Endodermal cell (in vitro differentiated cells): ENCODE data around the gene RASAL2. TPM values are rescaled to one million over a fixed set of nuclear protein-coding genes. Genes with fewer than 3 reads are reported as not detected.

ENCODE experiments used
- DNase-seq: peaks from one replicate; pipeline ENCODE4 v3.0.0-alpha.2; 2017
- H3K27ac ChIP-seq: 2 replicates; pipeline ENCODE4 v1.5.1; 2013; ENCODE audit warnings: mild to moderate bottlenecking, low read depth, low read length, moderate library complexity
- H3K27me3 ChIP-seq: 2 replicates; pipeline ENCODE4 v1.6.1; 2013; ENCODE audit warnings: mild to moderate bottlenecking, low read length, moderate library complexity; ENCODE audit not compliant: insufficient read depth, control insufficient read depth, poor library complexity, severe bottlenecking
- H3K36me3 ChIP-seq: 2 replicates; pipeline ENCODE4 v1.7.0; 2013; ENCODE audit warnings: mild to moderate bottlenecking, low read length, moderate library complexity; ENCODE audit not compliant: control insufficient read depth, insufficient read depth
- H3K4me1 ChIP-seq: one replicate; pipeline ENCODE4 v1.7.0; 2013; ENCODE audit warnings: low read length; ENCODE audit not compliant: control insufficient read depth, insufficient read depth
- H3K4me3 ChIP-seq: 2 replicates; pipeline ENCODE4 v1.5.1; 2013; ENCODE audit warnings: mild to moderate bottlenecking, low read length, moderate library complexity
- H3K9ac ChIP-seq: 2 replicates; pipeline ENCODE4 v1.6.1; 2013; ENCODE audit warnings: mild to moderate bottlenecking, low read length, moderate library complexity; ENCODE audit not compliant: poor library complexity, severe bottlenecking; ENCODE audit errors: extremely low read depth
- H3K9me3 ChIP-seq: 2 replicates; pipeline ENCODE4 v1.6.1; 2013; ENCODE audit warnings: mild to moderate bottlenecking, low read length, moderate library complexity; ENCODE audit not compliant: control insufficient read depth
- H3K27ac Mint-ChIP-seq: 2 replicates; pipeline ENCODE4 v1.8.0; 2020; ENCODE audit warnings: mixed read lengths
- H3K27me3 Mint-ChIP-seq: 2 replicates; pipeline ENCODE4 v1.8.0; 2021; ENCODE audit warnings: mild to moderate bottlenecking, mixed read lengths; ENCODE audit not compliant: insufficient read depth
- H3K36me3 Mint-ChIP-seq: 2 replicates; pipeline ENCODE4 v1.8.0; 2020; ENCODE audit warnings: low read depth, mixed read lengths
- H3K4me1 Mint-ChIP-seq: 2 replicates; pipeline ENCODE4 v1.8.0; 2020; ENCODE audit warnings: mixed read lengths
- H3K4me3 Mint-ChIP-seq: 2 replicates; pipeline ENCODE4 v1.8.0; 2020; ENCODE audit warnings: mild to moderate bottlenecking, moderate library complexity, mixed read lengths
- H3K9me3 Mint-ChIP-seq: 2 replicates; pipeline ENCODE4 v1.8.0; 2020; ENCODE audit warnings: mild to moderate bottlenecking, mixed read lengths
- WGBS, 2 experiments: methylation state at CpG; one replicate each; pipeline versions ENCODE4 v1.1.5 to v1.1.7; 2013; ENCODE audit warnings: missing lambda C conversion rate in 2 of 2, mixed read lengths in 1 of 2; ENCODE audit not compliant: insufficient coverage in 1 of 2, insufficient read length in 1 of 2; 5-methylcytosine and 5-hydroxymethylcytosine counted together
- total RNA-seq, 2 donors: library from RNA; stranded (reverse); fragmentation: NEBNext Ultra II Directional in 1 of 2; extraction: Animal tissue kit (Norgen Biotek cat#: 25700) in 1 of 2; gene quantifications; 2 replicates in 1 of 2; 3 replicates in 1 of 2; pipeline ENCODE4 v1.2.1, GENCODE V29; 2021
- TF ChIP-seq, protein P1 (sequence below): fragments of 200-600 bp; sonication (generic); conservative IDR thresholded peaks from 2 replicates; pipeline ENCODE4 v1.5.0; 2021; ENCODE audit warnings: antibody characterized with exemption, mild to moderate bottlenecking

The RASAL2 gene
- total RNA-seq, 2 donors from 2014 or later = 21.8 to 22.1 TPM

- no peak overlapping the region for H3K4me3 ChIP-seq
- no peak overlapping the region for H3K27ac ChIP-seq
- TF ChIP-seq, protein P1, sequence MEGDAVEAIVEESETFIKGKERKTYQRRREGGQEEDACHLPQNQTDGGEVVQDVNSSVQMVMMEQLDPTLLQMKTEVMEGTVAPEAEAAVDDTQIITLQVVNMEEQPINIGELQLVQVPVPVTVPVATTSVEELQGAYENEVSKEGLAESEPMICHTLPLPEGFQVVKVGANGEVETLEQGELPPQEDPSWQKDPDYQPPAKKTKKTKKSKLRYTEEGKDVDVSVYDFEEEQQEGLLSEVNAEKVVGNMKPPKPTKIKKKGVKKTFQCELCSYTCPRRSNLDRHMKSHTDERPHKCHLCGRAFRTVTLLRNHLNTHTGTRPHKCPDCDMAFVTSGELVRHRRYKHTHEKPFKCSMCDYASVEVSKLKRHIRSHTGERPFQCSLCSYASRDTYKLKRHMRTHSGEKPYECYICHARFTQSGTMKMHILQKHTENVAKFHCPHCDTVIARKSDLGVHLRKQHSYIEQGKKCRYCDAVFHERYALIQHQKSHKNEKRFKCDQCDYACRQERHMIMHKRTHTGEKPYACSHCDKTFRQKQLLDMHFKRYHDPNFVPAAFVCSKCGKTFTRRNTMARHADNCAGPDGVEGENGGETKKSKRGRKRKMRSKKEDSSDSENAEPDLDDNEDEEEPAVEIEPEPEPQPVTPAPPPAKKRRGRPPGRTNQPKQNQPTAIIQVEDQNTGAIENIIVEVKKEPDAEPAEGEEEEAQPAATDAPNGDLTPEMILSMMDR = no peak
- H3K36me3 ChIP-seq = peaks cover 12% of the 10 kb centered on the region
- H3K9me3 ChIP-seq = peaks cover 9% of the 10 kb centered on the region
- H3K4me1 Mint-ChIP-seq = peaks cover 64% of the 10 kb centered on the region
- peaks cover 33% of the 10 kb centered on the region for H3K4me1 ChIP-seq
- H3K4me3 Mint-ChIP-seq = no peak overlapping the region
- H3K27me3 ChIP-seq = no peaks in the 10 kb centered on the region
- peaks cover 2% of the 10 kb centered on the region for H3K9me3 Mint-ChIP-seq
- peaks cover 23% of the 10 kb centered on the region for H3K36me3 Mint-ChIP-seq
- no peak overlapping the region for H3K9ac ChIP-seq
- peak overlapping the region; percentile 49 for H3K27ac Mint-ChIP-seq
- no peak for DNase-seq
- H3K27me3 Mint-ChIP-seq = no peaks in the 10 kb centered on the region
These were observed 378.6 kb downstream of the RASAL2 start for GRCh38 chr1:178472531-178472930.

- WGBS, 2 experiments = 71 to 77% methylated on average over 3 of the region's 4 CpGs
- no peak overlapping the region for H3K27ac ChIP-seq
- no peaks in the 10 kb centered on the region for H3K36me3 ChIP-seq
- H3K9ac ChIP-seq = no peak overlapping the region
- TF ChIP-seq, protein P1 = no peak
- no peaks in the 10 kb centered on the region for H3K9me3 ChIP-seq
- peaks cover 23% of the 10 kb centered on the region for H3K4me1 ChIP-seq
- peaks cover 17% of the 10 kb centered on the region for H3K36me3 Mint-ChIP-seq
- no peaks in the 10 kb centered on the region for H3K27me3 ChIP-seq
- H3K4me1 Mint-ChIP-seq = peaks cover 56% of the 10 kb centered on the region
- no peaks in the 10 kb centered on the region for H3K9me3 Mint-ChIP-seq
- peak overlapping the region; percentile 37 for H3K4me3 ChIP-seq
- H3K27me3 Mint-ChIP-seq = no peaks in the 10 kb centered on the region
- H3K27ac Mint-ChIP-seq = peak overlapping the region; percentile 90
- no peak for DNase-seq
- no peak overlapping the region for H3K4me3 Mint-ChIP-seq
These were observed 383.5 kb downstream of the RASAL2 start for GRCh38 chr1:178477373-178477772.

- H3K36me3 ChIP-seq = no peaks in the 10 kb centered on the region
- Mint-ChIP-seq H3K4me1 (peaks cover 52% of the 10 kb centered on the region), H3K27me3 (no peaks in the 10 kb centered on the region), H3K9me3 (no peaks in the 10 kb centered on the region), H3K36me3 (peaks cover 15% of the 10 kb centered on the region), H3K4me3 (no peak overlapping the region), H3K27ac (peak overlapping the region; percentile 20)
- DNase-seq = no peak
- no peak overlapping the region for H3K9ac ChIP-seq
- TF ChIP-seq, protein P1 = no peak
- no peaks in the 10 kb centered on the region for H3K27me3 ChIP-seq
- peaks cover 23% of the 10 kb centered on the region for H3K4me1 ChIP-seq
- no peak overlapping the region for H3K4me3 ChIP-seq
- WGBS, 2 experiments = 88 to 100% methylated on average over 1 of the region's 1 CpG
- H3K9me3 ChIP-seq = no peaks in the 10 kb centered on the region
- no peak overlapping the region for H3K27ac ChIP-seq
These were observed 383.9 kb downstream of the RASAL2 start for GRCh38 chr1:178477841-178478240.
